ENCODE results near the gene RGS3.

GRCh38 chr9:113536483-113537228, 73.1 kb downstream of the RGS3 start:
- TF ChIP-seq CEBPB (IDR thresholded peaks at IDR 0.05) (no peak), MAX (IDR thresholded peaks at IDR 0.05) (no peak), EP300 (IDR thresholded peaks at IDR 0.05; ENCODE audit: borderline replicate concordance) (no peak), CREB1 (IDR thresholded peaks at IDR 0.05; ENCODE audit: low read depth) (no peak), NFIC (IDR thresholded peaks at IDR 0.05) (no peak), REST (IDR thresholded peaks at IDR 0.05; ENCODE audit: low read depth) (no peak), FOXM1 (IDR thresholded peaks at IDR 0.05; ENCODE audit: borderline replicate concordance, low read depth) (no peak), YY1 (IDR thresholded peaks at IDR 0.05; ENCODE audit: low read depth) (no peak), TEAD4 (IDR thresholded peaks at IDR 0.05) (no peak), TAF1 (IDR thresholded peaks at IDR 0.05; ENCODE audit: low read depth) (no peak)

Measured in Ishikawa (cell line).